ENCODE data around the gene CYP27A1.

DNA sequence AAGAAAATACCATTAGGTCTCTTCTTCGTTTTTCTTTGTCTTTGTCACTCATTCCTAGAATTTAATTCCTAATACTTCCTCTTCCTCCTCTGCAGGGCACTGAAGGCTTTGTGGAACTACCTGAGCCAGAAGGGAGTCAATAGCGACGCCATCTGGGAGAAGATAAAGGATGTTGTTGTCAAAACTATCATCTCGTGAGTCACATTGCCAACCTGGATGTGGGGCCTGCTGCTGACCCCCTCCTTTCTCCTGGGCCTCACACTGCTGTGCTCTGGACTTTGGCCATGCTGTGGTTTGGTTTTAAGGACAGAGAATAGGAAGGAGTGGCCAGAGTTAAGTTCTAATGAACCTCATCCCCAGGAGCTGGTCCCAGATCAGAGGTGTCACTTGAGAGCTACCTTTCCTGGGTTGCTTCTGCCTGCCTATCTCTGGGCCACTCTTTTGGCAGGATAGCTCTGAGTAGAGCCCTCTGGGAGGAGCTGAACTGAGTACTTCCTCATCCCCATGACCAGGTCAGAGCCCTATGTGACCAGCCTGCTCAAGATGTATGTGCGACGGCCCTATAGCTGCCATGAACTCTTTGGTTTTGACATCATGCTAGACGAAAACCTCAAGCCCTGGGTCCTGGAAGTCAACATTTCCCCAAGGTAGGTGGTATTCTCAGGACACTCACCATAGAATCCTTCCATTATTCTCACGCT lies 33.1 kb upstream of the CYP27A1 start:
- TF ChIP-seq, protein P1, sequence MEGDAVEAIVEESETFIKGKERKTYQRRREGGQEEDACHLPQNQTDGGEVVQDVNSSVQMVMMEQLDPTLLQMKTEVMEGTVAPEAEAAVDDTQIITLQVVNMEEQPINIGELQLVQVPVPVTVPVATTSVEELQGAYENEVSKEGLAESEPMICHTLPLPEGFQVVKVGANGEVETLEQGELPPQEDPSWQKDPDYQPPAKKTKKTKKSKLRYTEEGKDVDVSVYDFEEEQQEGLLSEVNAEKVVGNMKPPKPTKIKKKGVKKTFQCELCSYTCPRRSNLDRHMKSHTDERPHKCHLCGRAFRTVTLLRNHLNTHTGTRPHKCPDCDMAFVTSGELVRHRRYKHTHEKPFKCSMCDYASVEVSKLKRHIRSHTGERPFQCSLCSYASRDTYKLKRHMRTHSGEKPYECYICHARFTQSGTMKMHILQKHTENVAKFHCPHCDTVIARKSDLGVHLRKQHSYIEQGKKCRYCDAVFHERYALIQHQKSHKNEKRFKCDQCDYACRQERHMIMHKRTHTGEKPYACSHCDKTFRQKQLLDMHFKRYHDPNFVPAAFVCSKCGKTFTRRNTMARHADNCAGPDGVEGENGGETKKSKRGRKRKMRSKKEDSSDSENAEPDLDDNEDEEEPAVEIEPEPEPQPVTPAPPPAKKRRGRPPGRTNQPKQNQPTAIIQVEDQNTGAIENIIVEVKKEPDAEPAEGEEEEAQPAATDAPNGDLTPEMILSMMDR (conservative IDR thresholded peaks at IDR 0.05; ENCODE audit: low read depth, low read length), result no peak
- no peak for TF ChIP-seq EZH2 (IDR thresholded peaks at IDR 0.05; ENCODE audit: borderline replicate concordance, low read depth, low read length, poor library complexity, severe bottlenecking)

Data from A673 (cell line).